Measurements from ENCODE around the gene RAD51C.
"Not testable (repeated sequence)": the region's sequence is repeated elsewhere in the genome, so short reads cannot be mapped to it uniquely, and the experiment has no call there.

RAD51C gene

GRCh38 chr17:58747674-58748073 lies 55.3 kb downstream of the RAD51C start:
- DNase-seq, result no peak

- DNase-seq, result not testable (repeated sequence)
Measured at GRCh38 chr17:58749627-58750026, 57.2 kb downstream of the RAD51C start.

- DNase-seq, result no peak
Measured at GRCh38 chr17:58753026-58753425, 60.6 kb downstream of the RAD51C start.

GRCh38 chr17:58755269-58755576 lies 62.8 kb downstream of the RAD51C start:
- DNase-seq, result no peak

- DNase-seq, result peak; percentile 88
Measured at GRCh38 chr17:58755577-58756245, 63.3 kb downstream of the RAD51C start, which contains the start of gene PPM1E. PPM1E (plus strand) TSS chr17:58755854.

- DNase-seq, result peak; percentile 42
Measured at GRCh38 chr17:58756246-58757161, 64.1 kb downstream of the RAD51C start.

GRCh38 chr17:58757162-58757613 lies 64.8 kb downstream of the RAD51C start:
- no peak for DNase-seq

- no peak for DNase-seq
Measured at GRCh38 chr17:58758890-58759289, 66.5 kb downstream of the RAD51C start.

GRCh38 chr17:58759522-58759921 lies 67.1 kb downstream of the RAD51C start:
- no peak for DNase-seq

GRCh38 chr17:58760248-58760647 lies 67.8 kb downstream of the RAD51C start:
- no peak for DNase-seq

- DNase-seq, result no peak
Measured at GRCh38 chr17:58763263-58763662, 70.9 kb downstream of the RAD51C start.

- DNase-seq, result no peak
Measured at GRCh38 chr17:58764373-58764772, 72.0 kb downstream of the RAD51C start.

- DNase-seq, result not testable (repeated sequence)
Measured at GRCh38 chr17:58778482-58778881, 86.1 kb downstream of the RAD51C start.

- no peak for DNase-seq
Measured at GRCh38 chr17:58779446-58779845, 87.0 kb downstream of the RAD51C start.

- DNase-seq, result peak; percentile 77
Measured at GRCh38 chr17:58783380-58783779, 91.0 kb downstream of the RAD51C start.

GRCh38 chr17:58785097-58785496 lies 92.7 kb downstream of the RAD51C start:
- no peak for DNase-seq
